Stomach (tissue), 9 donors: Measurements from ENCODE around the gene MS4A8. TPM values are rescaled to one million over a fixed set of nuclear protein-coding genes. Genes with fewer than 3 reads are reported as not detected.
"Not testable (repeated sequence)": the region's sequence is repeated elsewhere in the genome, so short reads cannot be mapped to it uniquely, and the experiment has no call there.

ENCODE experiments used
- DNase-seq, 2 donors: peaks; one replicate each; pipeline versions ENCODE4 v3.0.0 to v3.0.0-alpha.2; 2013 to 2019
- H3K27ac ChIP-seq, 5 donors: fragments of 200-600 bp in 4 of 5; sonication (generic) in 4 of 5; one replicate each; pipeline ENCODE4 v1.5.1; 2013 to 2019; ENCODE audit warnings: mild to moderate bottlenecking in 1 of 5, moderate library complexity in 1 of 5
- H3K27me3 ChIP-seq, 3 donors: fragments of 200-600 bp; sonication (generic); one replicate each; pipeline ENCODE4 v1.5.1; 2017 to 2019; ENCODE audit warnings: mixed run types in 1 of 3
- H3K36me3 ChIP-seq, 4 donors: fragments of 200-600 bp; sonication (generic); 1 replicate in 3 of 4; 2 replicates in 1 of 4; pipeline ENCODE4 v1.5.1; 2016 to 2019
- H3K4me1 ChIP-seq, 4 donors: fragments of 200-600 bp; sonication (generic); one replicate each; pipeline ENCODE4 v1.5.1; 2016 to 2019
- H3K4me3 ChIP-seq, 4 donors: fragments of 200-600 bp; sonication (generic) in 3 of 4; one replicate each; pipeline ENCODE4 v1.5.1; 2016 to 2019; ENCODE audit warnings: mild to moderate bottlenecking in 1 of 4
- H3K9me3 ChIP-seq, 4 donors: fragments of 200-600 bp; sonication (generic); one replicate each; pipeline ENCODE4 v1.5.1; 2016 to 2019
- EP300 ChIP-seq: sonication (generic); formaldehyde crosslinking; IDR thresholded peaks from one replicate; pipeline ENCODE4 v1.6.1; 2017; ENCODE audit warnings: antibody characterized with exemption
- POLR2A ChIP-seq, 4 donors: fragments of 450-650 bp; IDR thresholded peaks; one replicate each; pipeline ENCODE4 v1.6.1; 2016; ENCODE audit warnings: antibody characterized with exemption in 4 of 4, control low read depth in 2 of 4, mild to moderate bottlenecking in 1 of 4, moderate library complexity in 1 of 4
- POLR2AphosphoS5 ChIP-seq, 3 donors: sonication (generic); formaldehyde crosslinking; IDR thresholded peaks; one replicate each; pipeline ENCODE4 v1.6.1; 2016; ENCODE audit warnings: antibody characterized with exemption in 3 of 3
- WGBS, 5 donors: extraction: QIAGEN DNeasy Blood & Tissue Kit in 3 of 5; methylation state at CpG; one replicate each; pipeline versions ENCODE4 v1.1.5 to v1.1.7; 2013 to 2018; 5-methylcytosine and 5-hydroxymethylcytosine counted together
- intact Hi-C: fragments of 100-400 bp; cut with DNase I; formaldehyde crosslinking; loops from one replicate; pipeline ENCODE4 v1.15.1; 2023; ENCODE audit warnings: low total_unique reads
- polyA plus RNA-seq, 3 donors: library from polyadenylated mRNA; stranded (reverse); fragments of 200-250 nt; gene quantifications; one replicate each; pipeline ENCODE4 v1.2.3, GENCODE V29; 2013
- total RNA-seq, 5 donors: library from RNA; depleted of rRNA; stranded (reverse); fragments of >200 nt; gene quantifications; one replicate each; pipeline versions ENCODE4 v1.1.0 to v1.2.3, GENCODE V29; 2014 to 2016
- TF ChIP-seq, protein P1 (sequence below), 7 experiments: fragments of 450-650 bp in 4 of 7; fragments of 200-600 bp in 3 of 7; sonication (generic) in 3 of 7; IDR thresholded peaks; one replicate each; pipeline ENCODE4 v1.5.1; 2016 to 2019; ENCODE audit warnings: antibody characterized with exemption in 7 of 7, control low read depth in 2 of 7, mild to moderate bottlenecking in 1 of 7
- donor health status: healthy with polysubstance abuse.
- donor health status: Bipolar disorder and iron deficiency.
- donor health status: healthy.

The MS4A8 gene
- total and polyA plus RNA-seq, 8 donors, result 2.3 to 8.9 (median 5.7) TPM; not detected in 1

DNA sequence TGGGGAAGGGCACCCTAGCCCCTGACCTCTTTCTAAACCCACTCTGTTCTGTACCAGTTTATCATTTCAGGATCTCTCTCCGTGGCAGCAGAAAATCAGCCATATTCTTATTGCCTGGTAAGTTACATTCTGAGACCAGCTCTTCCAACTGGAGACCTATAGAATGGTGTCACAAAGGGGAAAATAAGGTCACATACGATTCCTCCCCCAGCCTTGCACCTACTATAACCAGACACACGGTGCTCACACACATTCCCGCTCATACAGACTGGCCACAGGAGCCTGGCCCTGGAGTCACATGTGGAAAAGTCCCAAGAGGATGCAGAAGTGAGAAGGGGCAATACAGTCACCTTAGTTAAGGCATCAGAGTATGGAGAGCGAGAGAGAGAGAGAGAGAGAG is 7.5 kb downstream of the MS4A8 start:
- 78 to 89% (median 81%) methylated on average over 5 of the region's 5 CpGs for WGBS, 5 donors
- Histone ChIP-seq H3K27ac (no peak overlapping the region), H3K36me3 (no peaks in the 10 kb centered on the region), H3K4me1 (no peaks in the 10 kb centered on the region), H3K9me3 (no peaks in the 10 kb centered on the region), H3K4me3 (no peak overlapping the region), H3K27me3 (no peaks in the 10 kb centered on the region)
- intact Hi-C loops, result no loop called here
- DNase-seq, result no peak
- TF ChIP-seq EP300 (no peak), POLR2A (IDR thresholded peaks at IDR 0.05) (no peak), POLR2AphosphoS5 (IDR thresholded peaks at IDR 0.05) (no peak)
- TF ChIP-seq, protein P1, sequence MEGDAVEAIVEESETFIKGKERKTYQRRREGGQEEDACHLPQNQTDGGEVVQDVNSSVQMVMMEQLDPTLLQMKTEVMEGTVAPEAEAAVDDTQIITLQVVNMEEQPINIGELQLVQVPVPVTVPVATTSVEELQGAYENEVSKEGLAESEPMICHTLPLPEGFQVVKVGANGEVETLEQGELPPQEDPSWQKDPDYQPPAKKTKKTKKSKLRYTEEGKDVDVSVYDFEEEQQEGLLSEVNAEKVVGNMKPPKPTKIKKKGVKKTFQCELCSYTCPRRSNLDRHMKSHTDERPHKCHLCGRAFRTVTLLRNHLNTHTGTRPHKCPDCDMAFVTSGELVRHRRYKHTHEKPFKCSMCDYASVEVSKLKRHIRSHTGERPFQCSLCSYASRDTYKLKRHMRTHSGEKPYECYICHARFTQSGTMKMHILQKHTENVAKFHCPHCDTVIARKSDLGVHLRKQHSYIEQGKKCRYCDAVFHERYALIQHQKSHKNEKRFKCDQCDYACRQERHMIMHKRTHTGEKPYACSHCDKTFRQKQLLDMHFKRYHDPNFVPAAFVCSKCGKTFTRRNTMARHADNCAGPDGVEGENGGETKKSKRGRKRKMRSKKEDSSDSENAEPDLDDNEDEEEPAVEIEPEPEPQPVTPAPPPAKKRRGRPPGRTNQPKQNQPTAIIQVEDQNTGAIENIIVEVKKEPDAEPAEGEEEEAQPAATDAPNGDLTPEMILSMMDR (IDR thresholded peaks at IDR 0.05), result no peak

DNA sequence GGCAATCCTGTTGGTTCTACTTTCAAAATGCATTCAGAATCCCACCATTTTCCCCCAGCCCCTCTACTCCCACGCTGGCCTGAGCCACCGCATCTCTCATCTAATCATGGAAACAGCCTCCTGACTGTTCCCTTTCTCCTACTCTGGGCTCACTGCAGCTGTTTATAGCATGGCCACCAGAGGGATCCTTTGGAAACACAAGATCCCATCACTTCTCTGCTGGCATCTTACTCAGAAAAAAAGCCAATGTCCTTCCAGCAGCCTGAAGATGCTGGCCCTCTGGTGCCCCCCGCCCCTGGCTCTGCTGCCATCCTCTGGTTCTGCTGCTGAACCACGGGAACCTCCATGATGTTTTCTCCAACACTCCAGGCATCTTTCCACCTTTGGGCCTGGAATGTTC is 11.1 kb downstream of the MS4A8 start:
- no peak overlapping the region for H3K27ac ChIP-seq
- no peak for TF ChIP-seq EP300
- no peak overlapping the region for H3K4me3 ChIP-seq
- no peaks in the 10 kb centered on the region for H3K4me1 ChIP-seq
- intact Hi-C loops, result no loop called here
- DNase-seq, result no peak
- no peaks in the 10 kb centered on the region for H3K36me3 ChIP-seq
- no peaks in the 10 kb centered on the region for H3K27me3 ChIP-seq
- 66 to 80% (median 74%) methylated on average over 4 of the region's 4 CpGs for WGBS, 5 donors
- no peaks in the 10 kb centered on the region for H3K9me3 ChIP-seq

DNA sequence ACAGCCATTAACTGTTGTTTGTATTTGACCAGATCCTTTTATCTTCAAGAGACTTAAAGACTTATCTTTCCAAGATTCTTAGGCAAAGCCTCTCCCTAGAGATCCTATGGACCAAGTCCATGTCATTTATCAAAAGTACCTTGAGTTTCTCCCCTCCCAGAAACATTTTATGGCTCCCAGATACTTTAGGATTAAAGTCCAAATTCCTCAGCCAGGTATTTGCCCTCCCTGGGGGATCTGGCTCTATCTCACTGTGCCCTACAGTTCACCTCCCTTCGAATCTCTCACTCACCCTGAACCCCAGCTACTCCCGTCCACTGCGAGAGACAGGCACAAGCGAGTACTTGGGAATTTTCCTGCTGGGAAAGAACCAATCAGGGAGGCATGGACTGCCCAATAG is 11.9 kb downstream of the MS4A8 start:
- 54 to 72% (median 55%) methylated on average over 4 of the region's 4 CpGs for WGBS, 5 donors
- no peak overlapping the region for H3K4me3 ChIP-seq
- no peaks in the 10 kb centered on the region for H3K4me1 ChIP-seq
- peak in 1 of 2 donors; percentile 18 for DNase-seq
- H3K36me3 ChIP-seq, result no peaks in the 10 kb centered on the region
- no peak overlapping the region for H3K27ac ChIP-seq
- intact Hi-C loops, result no loop called here
- TF ChIP-seq POLR2AphosphoS5 (IDR thresholded peaks at IDR 0.05) (no peak), POLR2A (IDR thresholded peaks at IDR 0.05) (no peak), EP300 (no peak)
- TF ChIP-seq, protein P1 (IDR thresholded peaks at IDR 0.05), result no peak
- H3K27me3 ChIP-seq, result no peaks in the 10 kb centered on the region
- H3K9me3 ChIP-seq, result no peaks in the 10 kb centered on the region

DNA sequence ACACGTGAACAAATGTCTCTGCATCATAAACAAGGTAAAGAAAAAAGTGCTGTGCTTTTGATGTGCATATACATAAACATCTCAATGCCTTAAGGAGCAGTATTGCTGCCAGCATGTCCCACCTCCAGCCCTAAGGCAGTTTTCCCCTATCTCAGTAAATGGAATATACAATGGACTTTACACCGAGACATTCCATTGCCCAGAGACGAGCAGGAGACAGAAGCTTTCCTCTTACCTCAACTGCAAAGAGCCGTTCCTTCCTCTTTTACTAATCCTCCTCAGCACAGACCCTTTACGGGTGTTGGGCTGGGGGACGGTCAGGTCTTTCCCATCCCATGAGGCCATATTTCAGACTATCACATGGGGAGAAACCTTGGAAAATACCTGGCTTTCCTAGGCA is 14.0 kb downstream of the MS4A8 start:
- H3K27ac ChIP-seq, H3K4me1 ChIP-seq, DNase-seq, H3K4me3 ChIP-seq, H3K27me3 ChIP-seq, intact Hi-C loops, H3K36me3 ChIP-seq: not testable (repeated sequence)
- WGBS, 5 donors, result 71 to 81% (median 79%) methylated on average over 6 of the region's 6 CpGs
- peaks cover 0 to 11% (median 6%) of the 10 kb centered on the region in 4 donors for H3K9me3 ChIP-seq

DNA sequence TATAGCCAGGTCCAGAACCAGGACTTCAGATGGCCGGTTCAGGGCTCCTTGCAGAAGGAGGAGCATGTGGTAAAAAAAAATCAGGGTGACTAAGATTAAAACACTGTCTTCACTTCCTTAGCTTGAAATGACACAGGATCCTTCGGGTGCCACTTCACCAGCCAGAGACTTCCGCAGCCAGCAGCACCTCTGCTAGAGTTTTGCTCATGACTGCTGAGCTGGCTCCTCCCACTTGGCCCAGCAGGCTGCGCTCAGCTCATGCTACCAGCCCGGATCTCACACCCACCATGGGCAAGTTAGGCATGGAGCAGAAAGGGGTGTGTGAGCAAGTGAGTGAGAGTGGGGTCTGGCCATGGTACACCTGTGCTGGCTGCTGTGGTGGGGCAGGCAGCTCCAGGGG is 18.5 kb downstream of the MS4A8 start:
- no peaks in the 10 kb centered on the region for H3K36me3 ChIP-seq
- TF ChIP-seq POLR2A (IDR thresholded peaks at IDR 0.05) (no peak), POLR2AphosphoS5 (IDR thresholded peaks at IDR 0.05) (no peak), EP300 (no peak)
- TF ChIP-seq, protein P1 (IDR thresholded peaks at IDR 0.05), result no peak
- whole genome bisulfite sequencing, 5 donors, result 75 to 90% (median 89%) methylated on average over 4 to 5 of the region's 5 CpGs
- no peak overlapping the region for H3K27ac ChIP-seq
- H3K4me1 ChIP-seq, result no peaks in the 10 kb centered on the region
- no peak for DNase-seq
- intact Hi-C loops, result no loop called here
- peaks cover 0 to 16% (median 9%) of the 10 kb centered on the region in 4 donors for H3K9me3 ChIP-seq
- H3K27me3 ChIP-seq, result peaks cover 0 to 6% (median 0%) of the 10 kb centered on the region in 3 donors
- no peak overlapping the region for H3K4me3 ChIP-seq
